ENCODE results near the gene CERS4. TPM values are rescaled to one million over a fixed set of nuclear protein-coding genes. Genes with fewer than 3 reads are reported as not detected.

The CERS4 gene
- total and polyA plus RNA-seq, 2 donors (not counting 3 experiments of a cell fraction or from before 2014, with no cell fraction given) = 4.9 to 7.7 TPM

DNA sequence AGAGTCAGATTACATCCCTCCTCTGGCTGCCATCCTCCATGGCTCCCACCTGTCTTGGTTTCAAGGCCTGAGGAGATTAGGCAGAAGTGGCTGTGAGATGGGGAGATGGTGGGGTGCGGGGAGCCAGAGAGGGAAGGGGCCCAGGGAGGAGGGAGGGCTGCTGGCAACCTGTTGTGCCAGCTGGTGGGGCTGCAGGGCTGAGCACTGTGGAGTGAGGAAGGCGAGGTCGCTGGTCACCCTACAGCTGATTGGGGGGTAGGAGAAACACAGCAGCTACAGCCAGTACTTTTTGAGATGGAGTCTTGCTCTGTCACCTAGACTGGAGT is 50.7 kb downstream of the CERS4 start:
- no peaks in the 10 kb centered on the region for H3K9me1 ChIP-seq (replicated peaks; ENCODE audit: control insufficient read depth, extremely low read depth, insufficient read depth, low read length)
- dilution Hi-C loops (cut with MboI; ENCODE audit: extremely low pct_ligation_motif_present, low sequenced_read_pairs) (no loop called here), intact Hi-C loops (cut with micrococcal nuclease) (loop anchor here (10.0 kb wide), 1 partner anchor 55 kb away; no protein-coding TSS in a partner anchor)
- ChIA-PET CTCF (interaction anchor here (1.5 kb wide), 1 partner anchor 316 kb away, joined by 6 read pairs; the partner anchor contains the start of gene TIMM44), POLR2A (no interaction called here)
- no peaks in the 10 kb centered on the region for H3K79me2 ChIP-seq (ENCODE audit: control insufficient read depth, insufficient read depth, low read length)
- H3K4me3 ChIP-seq (replicated peaks in 1 of 3; ENCODE audit: insufficient read depth in 1 of 3, low read depth in 1 of 3, low read length in 3 of 3) = no peak overlapping the region
- H3K4me2 ChIP-seq (ENCODE audit: insufficient read depth, low read length) = no peak overlapping the region
- H3K9me3 ChIP-seq (replicated peaks; ENCODE audit: control insufficient read depth, insufficient read depth, low read length) = no peaks in the 10 kb centered on the region
- no peaks in the 10 kb centered on the region for H3K4me1 ChIP-seq (ENCODE audit: control insufficient read depth, extremely low read depth, insufficient read depth, low read length)
- DNase-seq (ENCODE audit: low read depth, low spot score) = no peak
- no peak overlapping the region for H3K27ac ChIP-seq (ENCODE audit: insufficient read depth, low read depth, low read length)
- no peaks in the 10 kb centered on the region for H3K27me3 ChIP-seq (ENCODE audit: control insufficient read depth in 2 of 2, insufficient read depth in 2 of 2, low read length in 2 of 2)
- no peak for TF ChIP-seq EZH2 (IDR thresholded peaks at IDR 0.05; ENCODE audit: borderline replicate concordance, low read depth, low read length, severe bottlenecking)
- no peak for TF ChIP-seq GATA2 (IDR thresholded peaks at IDR 0.05; ENCODE audit: insufficient read depth, insufficient read length, low read depth, low read length)
- no peak for TF ChIP-seq POLR2A (IDR thresholded peaks at IDR 0.05; ENCODE audit: low read depth, low read length)
- no peak for TF ChIP-seq FOS (IDR thresholded peaks at IDR 0.05; ENCODE audit: borderline replicate concordance, insufficient read depth, low read length)
- TF ChIP-seq, protein P1, sequence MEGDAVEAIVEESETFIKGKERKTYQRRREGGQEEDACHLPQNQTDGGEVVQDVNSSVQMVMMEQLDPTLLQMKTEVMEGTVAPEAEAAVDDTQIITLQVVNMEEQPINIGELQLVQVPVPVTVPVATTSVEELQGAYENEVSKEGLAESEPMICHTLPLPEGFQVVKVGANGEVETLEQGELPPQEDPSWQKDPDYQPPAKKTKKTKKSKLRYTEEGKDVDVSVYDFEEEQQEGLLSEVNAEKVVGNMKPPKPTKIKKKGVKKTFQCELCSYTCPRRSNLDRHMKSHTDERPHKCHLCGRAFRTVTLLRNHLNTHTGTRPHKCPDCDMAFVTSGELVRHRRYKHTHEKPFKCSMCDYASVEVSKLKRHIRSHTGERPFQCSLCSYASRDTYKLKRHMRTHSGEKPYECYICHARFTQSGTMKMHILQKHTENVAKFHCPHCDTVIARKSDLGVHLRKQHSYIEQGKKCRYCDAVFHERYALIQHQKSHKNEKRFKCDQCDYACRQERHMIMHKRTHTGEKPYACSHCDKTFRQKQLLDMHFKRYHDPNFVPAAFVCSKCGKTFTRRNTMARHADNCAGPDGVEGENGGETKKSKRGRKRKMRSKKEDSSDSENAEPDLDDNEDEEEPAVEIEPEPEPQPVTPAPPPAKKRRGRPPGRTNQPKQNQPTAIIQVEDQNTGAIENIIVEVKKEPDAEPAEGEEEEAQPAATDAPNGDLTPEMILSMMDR (IDR thresholded peaks at IDR 0.05; ENCODE audit: extremely low read depth in 1 of 2, insufficient read depth in 1 of 2, low read depth in 1 of 2, low read length in 2 of 2) = no peak
- no peak for TF ChIP-seq JUN (IDR thresholded peaks at IDR 0.05; ENCODE audit: borderline replicate concordance, insufficient read depth, insufficient read length, low read depth)
- H2AFZ ChIP-seq (ENCODE audit: low read depth, low read length) = no peak overlapping the region
- H4K20me1 ChIP-seq (replicated peaks; ENCODE audit: control insufficient read depth, extremely low read depth, insufficient read depth, low read length) = no peaks in the 10 kb centered on the region
- H3K9ac ChIP-seq (replicated peaks; ENCODE audit: extremely low read depth, insufficient read depth, low read length) = no peak overlapping the region
- BruUV-seq (replicated peaks) = no TSS peak
- FAIRE-seq = no peak
- no peaks in the 10 kb centered on the region for H3K36me3 ChIP-seq (ENCODE audit: control insufficient read depth in 2 of 2, extremely low read depth in 1 of 2, insufficient read depth in 2 of 2, low read length in 2 of 2)

DNA sequence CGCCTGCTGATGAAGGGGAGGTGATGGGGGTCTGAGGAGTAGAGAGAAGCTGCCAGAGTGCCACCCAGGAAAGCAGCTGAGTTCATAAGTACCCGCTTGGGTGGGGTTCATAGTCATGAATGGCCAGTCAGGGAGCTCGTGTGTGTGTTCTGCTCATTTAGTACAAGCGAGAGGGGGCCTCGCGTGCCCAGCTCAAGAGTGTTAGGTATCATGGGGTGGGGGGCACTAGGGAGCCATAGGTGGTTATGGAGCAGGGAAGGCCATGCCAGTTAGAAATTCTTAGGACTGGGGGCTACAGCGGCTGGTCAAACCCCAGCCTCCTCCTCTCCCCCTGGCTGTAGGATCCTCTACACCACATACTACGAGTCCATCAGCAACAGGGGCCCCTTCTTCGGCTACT is 52.2 kb downstream of the CERS4 start:
- POLR2A ChIA-PET = no interaction called here
- Histone ChIP-seq H3K79me2 (ENCODE audit: control insufficient read depth, insufficient read depth, low read length) (no peaks in the 10 kb centered on the region), H3K27me3 (ENCODE audit: control insufficient read depth in 2 of 2, insufficient read depth in 2 of 2, low read length in 2 of 2) (peaks cover 0 to 2% of the 10 kb centered on the region in 2 experiments), H3K27ac (ENCODE audit: insufficient read depth, low read depth, low read length) (no peak overlapping the region), H3K4me1 (ENCODE audit: control insufficient read depth, extremely low read depth, insufficient read depth, low read length) (no peaks in the 10 kb centered on the region), H3K4me3 (replicated peaks in 1 of 3; ENCODE audit: insufficient read depth in 1 of 3, low read depth in 1 of 3, low read length in 3 of 3) (no peak overlapping the region), H3K4me2 (ENCODE audit: insufficient read depth, low read length) (no peak overlapping the region), H4K20me1 (replicated peaks; ENCODE audit: control insufficient read depth, extremely low read depth, insufficient read depth, low read length) (no peaks in the 10 kb centered on the region), H3K9me3 (replicated peaks; ENCODE audit: control insufficient read depth, insufficient read depth, low read length) (no peaks in the 10 kb centered on the region), H3K36me3 (ENCODE audit: control insufficient read depth in 2 of 2, extremely low read depth in 1 of 2, insufficient read depth in 2 of 2, low read length in 2 of 2) (no peaks in the 10 kb centered on the region), H2AFZ (ENCODE audit: low read depth, low read length) (no peak overlapping the region), H3K9me1 (replicated peaks; ENCODE audit: control insufficient read depth, extremely low read depth, insufficient read depth, low read length) (no peaks in the 10 kb centered on the region), H3K9ac (replicated peaks; ENCODE audit: extremely low read depth, insufficient read depth, low read length) (no peak overlapping the region)
- CTCF ChIA-PET = interaction anchor here (0.7 kb wide), 1 partner anchor 318 kb away, joined by 3 read pairs; the partner anchor contains the start of gene TIMM44
- intact Hi-C loops (cut with micrococcal nuclease) (loop anchor here (10.0 kb wide), 1 partner anchor 53 kb away; no protein-coding TSS in a partner anchor), dilution Hi-C loops (cut with MboI; ENCODE audit: extremely low pct_ligation_motif_present, low sequenced_read_pairs) (no loop called here)
- no peak for DNase-seq (ENCODE audit: low read depth, low spot score)
- BruUV-seq (replicated peaks) = no TSS peak
- TF ChIP-seq POLR2AphosphoS5 (IDR thresholded peaks at IDR 0.05; ENCODE audit: insufficient read depth, low read depth, low read length) (no peak), JUN (IDR thresholded peaks at IDR 0.05; ENCODE audit: borderline replicate concordance, insufficient read depth, insufficient read length, low read depth) (no peak), POLR2A (IDR thresholded peaks at IDR 0.05; ENCODE audit: low read depth, low read length) (no peak), MYC (IDR thresholded peaks at IDR 0.05; ENCODE audit: low read depth, low read length) (no peak), EZH2 (IDR thresholded peaks at IDR 0.05; ENCODE audit: borderline replicate concordance, low read depth, low read length, severe bottlenecking) (no peak), FOS (IDR thresholded peaks at IDR 0.05; ENCODE audit: borderline replicate concordance, insufficient read depth, low read length) (no peak)
- TF ChIP-seq, protein P1 (IDR thresholded peaks at IDR 0.05; ENCODE audit: extremely low read depth in 1 of 2, insufficient read depth in 1 of 2, low read depth in 1 of 2, low read length in 2 of 2) = no peak
- TF ChIP-seq, protein P2, sequence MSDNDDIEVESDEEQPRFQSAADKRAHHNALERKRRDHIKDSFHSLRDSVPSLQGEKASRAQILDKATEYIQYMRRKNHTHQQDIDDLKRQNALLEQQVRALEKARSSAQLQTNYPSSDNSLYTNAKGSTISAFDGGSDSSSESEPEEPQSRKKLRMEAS (IDR thresholded peaks at IDR 0.05; ENCODE audit: insufficient read depth, insufficient read length) = no peak
- FAIRE-seq = no peak
